Measurements from ENCODE around the gene TIPARP.

- no peak for TF ChIP-seq CTCF (IDR thresholded peaks at IDR 0.05)
- TF ChIP-seq POLR2A (IDR thresholded peaks at IDR 0.05) = no peak
These were observed 39.4 kb upstream of the TIPARP start for GRCh38 chr3:156635034-156635433.
